HG02884 (cell line): ENCODE data around the gene TMEM61.

Source experiments
- ATAC-seq: cut with Tn5 transposase; IDR thresholded peaks from one replicate; pipeline ENCODE4 v1.9.1; 2021; ENCODE audit warnings: mild to moderate bottlenecking, moderate library complexity; ENCODE audit not compliant: unreplicated experiment

TMEM61 gene

DNA sequence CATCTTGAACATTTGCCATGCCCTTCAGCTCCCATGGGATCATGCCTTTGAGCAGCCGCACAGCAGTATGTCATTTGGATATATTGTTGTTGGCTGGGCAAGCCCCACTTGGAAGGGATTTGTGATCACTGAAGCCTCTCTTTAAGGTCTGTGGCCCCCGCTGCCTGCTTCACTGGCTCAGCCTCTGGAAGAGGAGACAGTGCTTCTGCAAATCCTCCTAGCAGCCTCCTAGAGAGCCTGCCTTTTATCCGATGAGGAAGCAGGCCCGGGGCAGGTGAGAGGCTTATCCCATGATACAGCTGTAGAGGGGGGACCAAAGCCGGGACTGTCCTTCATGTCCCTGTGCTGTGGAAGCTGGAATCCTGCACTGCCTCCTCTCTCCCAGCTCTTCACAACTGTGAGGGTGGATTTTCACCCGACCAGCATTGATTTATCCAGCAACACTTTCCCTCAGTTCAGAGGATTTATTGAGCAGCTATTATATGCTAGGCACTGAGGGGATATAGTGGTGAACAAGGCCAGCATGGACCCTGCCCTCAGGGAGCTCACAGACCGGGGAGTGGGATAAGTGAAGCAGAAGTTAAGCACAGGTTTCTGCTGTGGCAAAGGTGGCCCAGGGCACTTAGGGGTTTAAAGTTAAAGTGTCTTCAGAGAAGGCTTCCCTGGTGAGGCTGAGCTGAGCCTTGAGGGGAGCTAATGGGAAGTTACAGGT is 3.9 kb downstream of the TMEM61 start:
- no peak for ATAC-seq

DNA sequence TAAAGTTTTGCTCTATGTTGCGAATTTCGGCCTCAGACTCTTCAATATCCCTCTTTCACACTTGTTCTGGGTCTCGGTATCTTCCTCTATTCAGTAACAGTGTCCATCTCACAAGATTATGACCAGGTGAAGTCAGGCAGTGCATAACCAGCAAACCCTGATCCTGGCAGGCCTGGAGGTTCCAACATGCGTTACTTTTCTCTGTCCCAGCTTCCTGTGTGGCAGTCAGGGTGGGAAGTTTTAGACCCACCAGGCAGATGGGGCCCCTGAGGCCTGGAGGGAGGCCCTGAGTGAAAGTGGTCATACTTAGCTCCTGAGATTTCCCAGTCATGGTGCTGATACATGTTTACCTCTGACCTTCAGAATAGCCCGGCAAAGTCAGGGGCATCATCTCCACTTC is 5.1 kb downstream of the TMEM61 start:
- ATAC-seq, result no peak

DNA sequence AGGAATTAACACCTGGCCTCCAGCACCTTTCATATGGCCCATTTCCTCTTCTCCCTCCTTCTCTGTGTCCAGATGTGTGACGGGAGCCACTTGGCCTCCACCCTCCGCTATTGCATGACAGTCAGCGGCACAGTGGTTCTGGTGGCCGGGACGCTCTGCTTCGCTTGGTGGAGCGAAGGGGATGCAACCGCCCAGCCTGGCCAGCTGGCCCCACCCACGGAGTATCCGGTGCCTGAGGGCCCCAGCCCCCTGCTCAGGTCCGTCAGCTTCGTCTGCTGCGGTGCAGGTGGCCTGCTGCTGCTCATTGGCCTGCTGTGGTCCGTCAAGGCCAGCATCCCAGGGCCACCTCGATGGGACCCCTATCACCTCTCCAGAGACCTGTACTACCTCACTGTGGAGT is 5.6 kb downstream of the TMEM61 start:
- no peak for ATAC-seq

DNA sequence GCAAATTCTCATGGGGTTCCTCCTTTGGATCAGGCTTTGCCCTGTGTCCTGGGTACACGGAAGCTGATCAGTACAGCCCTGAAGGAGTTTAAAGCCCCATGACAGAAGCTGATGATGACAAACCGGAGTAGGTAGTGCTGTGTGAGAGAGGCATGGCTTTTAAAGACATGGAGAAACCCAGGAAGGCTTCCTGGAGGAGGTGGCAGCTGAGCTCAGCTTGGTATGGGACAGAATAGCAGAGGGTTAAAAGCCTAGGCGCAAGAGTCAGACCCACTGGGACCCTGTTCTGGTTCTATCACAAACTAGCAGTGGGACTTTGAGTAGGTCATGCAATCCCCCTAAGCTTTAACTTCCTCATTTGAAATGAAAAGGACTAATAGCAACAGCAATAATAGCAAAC is 6.1 kb downstream of the TMEM61 start:
- no peak for ATAC-seq

- ATAC-seq, result no peak
Measured at GRCh38 chr1:54987427-54987826, 7.0 kb downstream of the TMEM61 start.

GRCh38 chr1:54987919-54988705 is 7.7 kb downstream of the TMEM61 start:
- no peak for ATAC-seq

DNA sequence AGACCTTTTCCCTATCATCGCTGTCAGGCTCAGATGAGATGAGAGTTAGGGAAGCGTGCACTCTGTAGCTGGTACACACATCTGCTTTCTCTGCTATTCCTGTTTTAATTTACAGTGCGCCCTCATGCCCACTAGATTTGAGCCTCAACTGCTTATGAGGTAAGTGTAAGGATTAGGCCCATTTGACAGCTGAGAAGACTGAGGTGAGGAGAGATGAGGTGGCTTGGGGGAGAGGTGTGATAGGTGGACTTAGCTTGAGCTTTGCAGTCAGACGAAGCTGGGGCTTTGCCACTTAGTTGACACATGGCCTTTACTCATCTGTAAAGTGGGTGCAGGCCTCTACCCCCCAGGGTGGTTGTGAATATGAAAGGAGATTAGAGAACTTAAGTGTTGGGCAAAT is 8.5 kb downstream of the TMEM61 start:
- no peak for ATAC-seq

DNA sequence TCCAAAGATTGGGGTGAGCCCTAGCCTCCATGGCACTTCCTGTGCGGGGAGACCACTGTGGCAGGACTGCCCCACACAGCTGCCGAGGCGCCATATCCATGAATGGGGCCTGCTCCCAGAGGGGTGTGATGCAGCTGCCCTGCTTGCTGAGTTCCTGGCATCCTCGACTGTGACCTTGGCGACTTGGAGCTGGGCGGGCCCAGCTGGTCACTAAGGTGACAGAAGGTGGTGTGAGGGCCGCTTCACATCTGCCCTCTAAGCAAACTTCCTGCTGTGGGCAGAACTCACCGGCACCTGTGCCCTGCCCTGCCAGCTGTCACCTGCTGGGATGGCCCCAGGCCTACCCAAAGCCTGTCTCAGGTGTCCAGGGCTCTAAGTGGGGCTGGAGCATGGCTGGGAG is 9.0 kb downstream of the TMEM61 start:
- no peak for ATAC-seq

DNA sequence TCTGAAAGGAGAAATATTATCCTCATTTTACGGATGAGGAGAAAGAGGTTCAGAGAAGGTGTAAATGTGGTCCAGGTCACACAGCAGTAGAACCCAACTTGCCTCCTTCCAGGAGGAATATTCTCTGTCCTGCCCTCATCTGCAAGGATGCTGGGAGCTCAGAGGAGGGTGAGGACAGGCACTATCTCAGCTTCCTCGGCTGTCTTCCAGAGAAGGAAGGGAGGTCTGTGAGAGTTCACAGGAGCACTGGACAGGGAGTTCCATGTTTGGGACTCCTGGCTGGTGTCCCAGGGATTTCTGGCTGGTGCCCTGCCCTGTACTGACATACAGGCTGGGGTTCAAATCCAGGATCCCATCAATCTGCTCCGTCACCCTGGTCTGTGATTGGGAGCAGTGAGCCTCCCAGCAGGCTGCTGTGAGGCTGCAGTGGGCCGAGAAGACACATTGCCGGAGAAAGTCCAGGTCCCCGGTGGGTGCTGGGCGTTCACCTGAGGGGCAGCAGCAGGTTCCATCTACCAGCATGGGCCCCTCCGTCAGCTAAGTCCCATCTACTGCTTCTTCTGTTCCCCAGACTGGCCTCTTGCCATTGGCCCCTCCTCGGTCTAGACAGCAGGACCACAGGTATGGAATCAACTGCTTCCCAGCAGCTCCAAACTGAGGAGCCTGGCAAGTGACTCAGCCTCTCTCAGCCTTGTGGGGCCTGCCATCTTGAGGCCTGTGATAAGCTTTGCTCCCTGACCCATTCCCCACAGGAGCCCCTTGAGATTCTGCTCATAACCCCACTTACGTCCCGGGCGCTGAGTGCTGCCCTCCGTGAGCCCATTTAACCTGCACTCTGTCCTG is 9.8 kb downstream of the TMEM61 start:
- ATAC-seq, result no peak

- no peak for ATAC-seq
Measured at GRCh38 chr1:54990916-54991315, 10.5 kb downstream of the TMEM61 start.

DNA sequence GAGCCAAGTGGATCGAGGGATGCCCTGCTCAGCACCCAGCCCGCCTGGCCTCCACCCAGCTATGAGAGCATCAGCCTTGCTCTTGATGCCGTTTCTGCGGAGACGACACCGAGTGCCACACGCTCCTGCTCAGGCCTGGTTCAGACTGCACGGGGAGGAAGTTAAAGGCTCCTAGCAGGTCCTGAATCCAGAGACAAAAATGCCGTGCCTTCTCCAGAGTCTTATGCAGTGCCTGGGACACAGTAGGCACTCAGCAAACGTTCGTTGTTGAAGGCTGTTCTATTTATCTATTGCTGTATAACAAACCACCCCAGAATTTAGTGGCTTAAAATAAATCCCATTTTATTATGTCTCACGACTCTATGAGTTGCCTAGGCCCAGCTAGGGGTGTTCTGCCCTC is 11.5 kb downstream of the TMEM61 start:
- no peak for ATAC-seq

- no peak for ATAC-seq
Measured at GRCh38 chr1:54993140-54993539, 12.7 kb downstream of the TMEM61 start.

- no peak for ATAC-seq
Measured at GRCh38 chr1:54994355-54994990, 14.0 kb downstream of the TMEM61 start.

- ATAC-seq, result no peak
Measured at GRCh38 chr1:54995013-54995760, 14.8 kb downstream of the TMEM61 start.

DNA sequence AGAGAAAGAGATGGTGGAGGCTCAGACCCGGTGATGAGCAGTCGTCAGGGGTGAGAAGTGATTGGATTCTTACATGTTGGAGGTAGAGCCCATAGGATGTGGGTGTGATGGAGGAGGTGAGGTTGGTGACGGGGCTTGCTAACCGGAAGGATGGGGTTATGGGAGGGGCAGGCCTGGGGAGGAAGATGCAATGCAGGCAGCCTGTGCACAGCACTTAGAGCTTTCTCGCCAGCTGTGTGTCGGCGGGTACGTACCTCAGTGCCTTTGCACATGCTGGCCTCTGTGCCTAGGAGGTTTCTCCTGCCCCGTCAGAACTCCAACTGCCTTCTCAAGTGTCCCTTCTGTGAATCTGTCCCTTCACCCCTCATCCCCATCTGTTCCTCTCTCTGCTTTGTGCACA is 15.4 kb downstream of the TMEM61 start:
- no peak for ATAC-seq

DNA sequence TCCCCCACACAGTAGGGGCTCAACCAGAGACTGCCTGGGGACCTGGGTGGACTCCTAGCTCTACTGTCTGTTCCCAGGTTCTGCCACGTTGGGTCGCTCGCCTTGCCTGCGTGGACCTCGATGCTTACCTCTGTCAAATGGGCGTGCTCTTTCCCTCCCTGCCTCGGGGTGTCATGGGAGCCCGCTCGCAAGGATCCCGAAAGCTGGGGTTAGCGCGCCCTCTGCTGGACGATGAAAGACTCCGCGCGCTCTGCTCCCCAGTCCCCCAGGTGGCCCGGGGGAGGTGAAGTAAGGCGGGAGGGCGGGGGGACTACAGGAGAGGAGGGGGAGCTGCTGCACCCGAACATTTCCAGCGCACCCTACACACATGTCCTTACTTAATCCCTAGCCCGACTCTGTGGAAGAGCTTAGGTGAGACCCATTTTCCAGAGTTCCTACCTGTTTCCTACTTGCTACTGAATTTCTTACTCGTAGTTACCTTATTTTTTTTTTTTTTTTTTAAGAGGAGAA is 16.0 kb downstream of the TMEM61 start:
- peak; percentile 69 for ATAC-seq

- no peak for ATAC-seq
Measured at GRCh38 chr1:54996869-54997710, 16.7 kb downstream of the TMEM61 start.

DNA sequence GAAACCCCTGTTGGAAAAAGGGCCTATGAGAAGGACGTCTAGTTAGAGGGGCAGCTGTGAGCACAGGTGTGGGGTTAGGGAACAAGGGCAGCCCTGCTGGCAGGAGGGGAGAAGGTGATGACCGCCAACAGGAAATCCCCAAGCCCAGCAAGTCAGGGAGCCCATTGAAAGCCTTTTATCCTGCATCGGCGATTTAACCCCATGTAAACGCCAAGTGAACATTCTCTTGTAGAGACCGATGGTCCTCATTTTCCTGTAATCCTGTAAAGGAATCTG is 17.2 kb downstream of the TMEM61 start:
- no peak for ATAC-seq

GRCh38 chr1:54998100-54998499 is 17.7 kb downstream of the TMEM61 start:
- ATAC-seq, result no peak

- ATAC-seq, result no peak
Measured at GRCh38 chr1:54998677-54999076, 18.2 kb downstream of the TMEM61 start, which contains the start of gene BSND. Gene BSND (plus strand): TSS chr1:54998933. CDS start chr1:54999187, 254 bp downstream.
